Cardiac fibroblast (primary cell): ENCODE data around the gene TOX2.

ENCODE experiments used
- DNase-seq, 2 donors: peaks; one replicate each; pipeline versions ENCODE4 v3.0.0 to v3.0.0-alpha.2; 2010; ENCODE audit warnings: low read depth in 2 of 2
- H3K4me3 ChIP-seq, 2 donors: replicated peaks in 1 of 2; 1 replicate in 1 of 2; 2 replicates in 1 of 2; pipeline ENCODE4 v1.5.1; 2011; ENCODE audit warnings: low read depth in 2 of 2, low read length in 2 of 2, mild to moderate bottlenecking in 2 of 2, moderate library complexity in 1 of 2
- CTCF ChIP-seq: IDR thresholded peaks from one replicate; pipeline ENCODE4 v1.5.1; 2011; ENCODE audit warnings: low read depth, mild to moderate bottlenecking, low read length, inconsistent platforms

The TOX2 gene

GRCh38 chr20:44072384-44072783 lies 157.7 kb downstream of the TOX2 start:
- H3K4me3 ChIP-seq = no peak overlapping the region
- TF ChIP-seq CTCF = no peak
- no peak for DNase-seq

GRCh38 chr20:44073011-44073674 lies 158.5 kb downstream of the TOX2 start:
- no peak overlapping the region for H3K4me3 ChIP-seq
- no peak for TF ChIP-seq CTCF
- no peak for DNase-seq

GRCh38 chr20:44073675-44074071 lies 159.0 kb downstream of the TOX2 start:
- TF ChIP-seq CTCF = no peak
- DNase-seq = no peak

GRCh38 chr20:44074252-44075151 lies 159.8 kb downstream of the TOX2 start:
- TF ChIP-seq CTCF = no peak
- no peak overlapping the region for H3K4me3 ChIP-seq
- DNase-seq = peak; percentile 32 to 60

More at GRCh38 chr20:44073675-44074071, 159.0 kb downstream of the TOX2 start:
- no peak overlapping the region for H3K4me3 ChIP-seq

- H3K4me3 ChIP-seq = no peak overlapping the region
- no peak for TF ChIP-seq CTCF
- no peak for DNase-seq
Observed at GRCh38 chr20:44075191-44075949, 160.7 kb downstream of the TOX2 start.

- no peak for DNase-seq
- H3K4me3 ChIP-seq = no peak overlapping the region
- TF ChIP-seq CTCF = no peak
Observed at GRCh38 chr20:44075950-44076232, 161.2 kb downstream of the TOX2 start.
